DOHH2 (cell line): ENCODE measurements around the gene KRT73.

Experiments
- EZH2phosphoT487 ChIP-seq: fragments of 200-600 bp; sonication (generic); IDR thresholded peaks from 2 replicates; pipeline ENCODE4 v1.6.1; 2017; ENCODE audit warnings: borderline replicate concordance, mild to moderate bottlenecking, antibody characterized with exemption, low read length, moderate library complexity, mixed read lengths
- TF ChIP-seq, protein P1 (sequence below): fragments of 200-600 bp; sonication (generic); IDR thresholded peaks from one replicate; pipeline ENCODE4 v1.5.1; 2014; ENCODE audit warnings: antibody characterized with exemption, mild to moderate bottlenecking, low read depth, low read length; ENCODE audit not compliant: poor library complexity, severe bottlenecking

DNA sequence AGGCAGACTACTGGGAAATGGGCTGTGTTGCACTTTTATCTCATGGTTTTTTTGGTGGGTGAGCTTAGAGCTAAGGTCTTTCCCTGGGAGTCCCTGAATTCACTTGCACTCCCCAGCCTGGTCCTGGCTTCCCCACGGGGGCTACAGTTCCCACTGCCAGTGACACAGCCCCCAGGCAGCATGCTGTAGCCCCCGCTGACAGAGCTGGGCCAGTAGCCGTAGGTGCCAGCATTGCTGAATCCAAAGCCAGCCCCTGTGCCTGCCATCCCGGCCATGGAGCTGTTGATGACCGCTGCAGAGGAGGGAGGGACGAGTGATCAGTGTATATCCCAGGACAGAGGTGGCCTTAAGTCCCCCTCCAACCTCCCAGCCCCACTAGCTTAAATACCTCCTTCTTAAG lies 10.2 kb downstream of the KRT73 start:
- TF ChIP-seq, protein P1, sequence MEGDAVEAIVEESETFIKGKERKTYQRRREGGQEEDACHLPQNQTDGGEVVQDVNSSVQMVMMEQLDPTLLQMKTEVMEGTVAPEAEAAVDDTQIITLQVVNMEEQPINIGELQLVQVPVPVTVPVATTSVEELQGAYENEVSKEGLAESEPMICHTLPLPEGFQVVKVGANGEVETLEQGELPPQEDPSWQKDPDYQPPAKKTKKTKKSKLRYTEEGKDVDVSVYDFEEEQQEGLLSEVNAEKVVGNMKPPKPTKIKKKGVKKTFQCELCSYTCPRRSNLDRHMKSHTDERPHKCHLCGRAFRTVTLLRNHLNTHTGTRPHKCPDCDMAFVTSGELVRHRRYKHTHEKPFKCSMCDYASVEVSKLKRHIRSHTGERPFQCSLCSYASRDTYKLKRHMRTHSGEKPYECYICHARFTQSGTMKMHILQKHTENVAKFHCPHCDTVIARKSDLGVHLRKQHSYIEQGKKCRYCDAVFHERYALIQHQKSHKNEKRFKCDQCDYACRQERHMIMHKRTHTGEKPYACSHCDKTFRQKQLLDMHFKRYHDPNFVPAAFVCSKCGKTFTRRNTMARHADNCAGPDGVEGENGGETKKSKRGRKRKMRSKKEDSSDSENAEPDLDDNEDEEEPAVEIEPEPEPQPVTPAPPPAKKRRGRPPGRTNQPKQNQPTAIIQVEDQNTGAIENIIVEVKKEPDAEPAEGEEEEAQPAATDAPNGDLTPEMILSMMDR: no peak
- TF ChIP-seq EZH2phosphoT487: no peak
